Cardiac muscle cell (in vitro differentiated cells and primary cell): ENCODE measurements around the gene NRF1. TPM values are rescaled to one million over a fixed set of nuclear protein-coding genes. Genes with fewer than 3 reads are reported as not detected.

ENCODE experiments used
- DNase-seq, 2 donors: peaks; one replicate each; pipeline versions ENCODE4 v3.0.0 to v3.0.0-alpha.2; 2010 to 2017; ENCODE audit warnings: low read depth in 1 of 2, low spot score in 1 of 2
- H3K27ac ChIP-seq: fragments of 200-600 bp; sonication (generic); 2 replicates; pipeline ENCODE4 v1.5.1; 2016
- H3K27me3 ChIP-seq: fragments of 200-600 bp; sonication (generic); 2 replicates; pipeline ENCODE4 v1.6.0; 2016; ENCODE audit warnings: control low read depth
- H3K36me3 ChIP-seq: fragments of 200-600 bp; sonication (generic); 2 replicates; pipeline ENCODE4 v1.5.1; 2016; ENCODE audit warnings: control low read depth
- H3K4me1 ChIP-seq: fragments of 200-600 bp; sonication (generic); 2 replicates; pipeline ENCODE4 v1.8.1; 2017; ENCODE audit warnings: low read depth, mild to moderate bottlenecking, mixed run types
- H3K4me3 ChIP-seq: fragments of 200-600 bp; sonication (generic); 2 replicates; pipeline ENCODE4 v1.5.1; 2016; ENCODE audit warnings: mild to moderate bottlenecking
- H3K9me3 ChIP-seq: fragments of 200-600 bp; sonication (generic); 2 replicates; pipeline ENCODE4 v1.5.1; 2017; ENCODE audit warnings: low read depth, mild to moderate bottlenecking, control low read depth
- polyA plus RNA-seq: library from polyadenylated mRNA; unstranded; fragments of >200 nt; fragmentation: Nextera tagmentation; extraction: Ambion mirVana; gene quantifications from 2 replicates; pipeline ENCODE4 v1.2.1, GENCODE V29; 2016
- total RNA-seq: library from RNA; depleted of rRNA; stranded (reverse); fragments of >200 nt; gene quantifications from 2 replicates; pipeline ENCODE4 v1.2.3, GENCODE V29; 2016
- TF ChIP-seq, protein P1 (sequence below): IDR thresholded peaks from 2 replicates; pipeline ENCODE4 v1.5.1; 2012; ENCODE audit warnings: low read depth, mild to moderate bottlenecking, low read length

The NRF1 gene
- total and polyA plus RNA-seq, 2 experiments from 2014 or later = 9.3 to 12.3 TPM

DNA sequence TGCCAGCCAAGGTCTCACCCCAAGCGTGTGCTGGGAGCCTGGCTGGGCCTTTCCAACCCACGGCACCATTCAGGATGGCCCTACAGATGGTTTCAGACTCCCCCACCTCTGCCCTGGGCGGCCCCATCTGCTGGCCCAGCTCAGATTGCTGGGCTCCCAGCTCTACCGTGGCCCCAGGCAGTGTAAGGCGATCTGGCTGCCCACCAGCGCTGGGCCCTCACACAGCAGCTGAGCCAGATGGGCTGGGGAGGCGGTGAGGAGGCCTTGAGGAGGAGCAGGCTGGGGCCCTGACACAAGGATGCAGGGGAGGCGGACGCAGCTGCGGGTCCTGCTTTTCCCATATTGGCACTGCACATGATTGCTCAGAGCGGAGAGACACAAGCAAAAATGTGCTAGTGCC is 162.8 kb downstream of the NRF1 start:
- peaks cover 72% of the 10 kb centered on the region for H3K27me3 ChIP-seq
- no peaks in the 10 kb centered on the region for H3K9me3 ChIP-seq
- H3K4me3 ChIP-seq = no peak overlapping the region
- H3K36me3 ChIP-seq = no peaks in the 10 kb centered on the region
- DNase-seq = no peak
- H3K4me1 ChIP-seq = no peaks in the 10 kb centered on the region
- TF ChIP-seq, protein P1, sequence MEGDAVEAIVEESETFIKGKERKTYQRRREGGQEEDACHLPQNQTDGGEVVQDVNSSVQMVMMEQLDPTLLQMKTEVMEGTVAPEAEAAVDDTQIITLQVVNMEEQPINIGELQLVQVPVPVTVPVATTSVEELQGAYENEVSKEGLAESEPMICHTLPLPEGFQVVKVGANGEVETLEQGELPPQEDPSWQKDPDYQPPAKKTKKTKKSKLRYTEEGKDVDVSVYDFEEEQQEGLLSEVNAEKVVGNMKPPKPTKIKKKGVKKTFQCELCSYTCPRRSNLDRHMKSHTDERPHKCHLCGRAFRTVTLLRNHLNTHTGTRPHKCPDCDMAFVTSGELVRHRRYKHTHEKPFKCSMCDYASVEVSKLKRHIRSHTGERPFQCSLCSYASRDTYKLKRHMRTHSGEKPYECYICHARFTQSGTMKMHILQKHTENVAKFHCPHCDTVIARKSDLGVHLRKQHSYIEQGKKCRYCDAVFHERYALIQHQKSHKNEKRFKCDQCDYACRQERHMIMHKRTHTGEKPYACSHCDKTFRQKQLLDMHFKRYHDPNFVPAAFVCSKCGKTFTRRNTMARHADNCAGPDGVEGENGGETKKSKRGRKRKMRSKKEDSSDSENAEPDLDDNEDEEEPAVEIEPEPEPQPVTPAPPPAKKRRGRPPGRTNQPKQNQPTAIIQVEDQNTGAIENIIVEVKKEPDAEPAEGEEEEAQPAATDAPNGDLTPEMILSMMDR = no peak
- H3K27ac ChIP-seq = no peak overlapping the region

DNA sequence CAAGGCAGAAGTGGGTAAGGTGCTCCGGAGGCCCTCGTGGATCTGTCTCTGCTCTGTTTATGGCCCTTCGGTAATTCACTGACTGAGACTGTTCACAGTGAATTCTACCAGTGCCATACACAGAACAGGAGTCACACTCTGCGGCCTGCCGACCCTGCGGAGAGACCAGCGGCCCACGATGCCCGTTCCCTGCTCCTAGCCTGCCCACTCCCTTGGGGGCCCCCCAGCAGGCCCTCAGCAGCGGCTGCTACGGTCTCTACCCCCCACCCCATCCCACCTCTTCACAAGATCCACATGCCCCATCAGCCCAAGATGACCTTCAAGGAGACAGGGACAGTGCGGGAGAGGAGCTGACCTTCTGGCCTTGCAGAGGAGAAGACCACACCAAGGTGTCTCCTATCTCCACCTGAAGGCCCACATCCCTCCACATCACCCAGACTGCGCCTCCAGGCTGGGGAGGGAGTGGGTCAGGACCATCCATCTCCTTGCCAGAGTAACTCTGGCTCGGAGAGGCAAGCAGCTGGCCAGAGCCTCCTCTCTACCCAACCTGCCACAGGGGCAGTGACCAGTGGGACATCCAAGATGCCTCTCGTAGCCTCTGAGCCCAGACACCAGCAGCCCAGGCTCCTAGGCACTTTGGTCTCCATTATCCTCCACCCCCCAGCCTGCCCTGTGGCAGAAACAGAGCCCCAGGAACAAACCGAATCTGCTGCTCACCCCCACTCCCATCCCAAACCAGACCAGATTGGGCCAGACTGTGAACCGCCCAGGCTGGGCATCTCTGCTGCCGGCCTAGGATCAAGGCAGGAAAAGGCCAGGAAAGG is 163.6 kb downstream of the NRF1 start:
- Histone ChIP-seq H3K27ac (no peak overlapping the region), H3K4me3 (no peak overlapping the region), H3K36me3 (no peaks in the 10 kb centered on the region), H3K27me3 (peaks cover 80% of the 10 kb centered on the region), H3K9me3 (no peaks in the 10 kb centered on the region), H3K4me1 (no peaks in the 10 kb centered on the region)
- TF ChIP-seq, protein P1 = no peak
- no peak for DNase-seq

DNA sequence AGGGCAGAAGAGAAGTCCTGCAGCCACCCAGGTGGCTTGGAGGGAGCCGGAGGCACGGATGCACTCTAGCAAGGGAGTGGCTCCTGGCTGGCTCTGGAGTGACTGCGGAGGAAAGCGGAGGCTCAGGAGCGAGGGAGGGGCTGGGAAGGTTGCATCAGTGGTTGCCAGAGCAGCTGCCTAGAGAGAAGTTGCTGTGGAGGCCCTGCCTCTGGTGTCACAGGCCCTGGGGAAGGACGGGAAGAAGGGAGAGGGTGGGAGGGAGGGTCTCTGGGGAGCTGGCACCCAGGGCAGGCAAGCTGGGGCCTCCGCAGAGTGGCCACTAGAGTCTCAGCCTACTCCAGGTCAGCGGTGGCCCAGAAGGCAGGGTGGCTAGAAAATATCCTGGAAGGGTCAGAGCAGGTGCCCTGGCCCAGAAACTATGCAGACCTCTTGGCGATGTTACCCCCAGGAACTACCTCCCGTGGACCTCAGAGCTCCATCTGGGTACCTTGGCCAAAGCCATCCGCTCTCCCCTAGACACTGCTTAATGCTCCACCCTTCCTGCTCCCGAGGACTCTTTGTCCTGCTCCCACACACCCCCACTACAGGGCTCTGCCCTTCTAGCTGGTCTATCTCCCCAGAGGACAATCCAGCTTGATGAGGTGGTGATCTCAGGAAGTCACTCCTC is 164.3 kb downstream of the NRF1 start:
- H3K4me1 ChIP-seq = peaks cover 4% of the 10 kb centered on the region
- H3K36me3 ChIP-seq = no peaks in the 10 kb centered on the region
- H3K9me3 ChIP-seq = no peaks in the 10 kb centered on the region
- TF ChIP-seq, protein P1 = no peak
- DNase-seq = no peak
- H3K27ac ChIP-seq = no peak overlapping the region
- H3K27me3 ChIP-seq = peaks cover 87% of the 10 kb centered on the region
- no peak overlapping the region for H3K4me3 ChIP-seq

DNA sequence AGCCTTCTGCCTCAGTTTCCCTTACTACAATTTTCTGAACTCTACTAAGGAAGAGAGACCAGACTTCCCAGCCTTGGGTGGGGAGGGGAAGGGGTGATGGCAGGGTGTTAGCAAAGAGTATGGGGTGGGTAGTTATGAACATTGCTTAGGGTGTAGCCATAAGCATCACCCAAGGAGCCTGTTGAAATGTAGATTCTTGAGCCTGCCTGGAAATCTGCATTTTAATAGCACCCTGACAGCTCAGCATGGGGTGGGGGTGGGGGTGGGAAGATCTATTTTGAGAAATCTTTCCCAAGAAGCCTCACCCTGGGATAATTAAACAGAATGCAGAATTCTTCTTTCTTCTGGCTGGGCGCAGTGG is 164.8 kb downstream of the NRF1 start:
- no peak for DNase-seq
- H3K4me1 ChIP-seq = peaks cover 4% of the 10 kb centered on the region
- peaks cover 92% of the 10 kb centered on the region for H3K27me3 ChIP-seq
- no peak overlapping the region for H3K4me3 ChIP-seq
- TF ChIP-seq, protein P1 = no peak
- H3K27ac ChIP-seq = no peak overlapping the region
- H3K9me3 ChIP-seq = no peaks in the 10 kb centered on the region
- H3K36me3 ChIP-seq = no peaks in the 10 kb centered on the region

DNA sequence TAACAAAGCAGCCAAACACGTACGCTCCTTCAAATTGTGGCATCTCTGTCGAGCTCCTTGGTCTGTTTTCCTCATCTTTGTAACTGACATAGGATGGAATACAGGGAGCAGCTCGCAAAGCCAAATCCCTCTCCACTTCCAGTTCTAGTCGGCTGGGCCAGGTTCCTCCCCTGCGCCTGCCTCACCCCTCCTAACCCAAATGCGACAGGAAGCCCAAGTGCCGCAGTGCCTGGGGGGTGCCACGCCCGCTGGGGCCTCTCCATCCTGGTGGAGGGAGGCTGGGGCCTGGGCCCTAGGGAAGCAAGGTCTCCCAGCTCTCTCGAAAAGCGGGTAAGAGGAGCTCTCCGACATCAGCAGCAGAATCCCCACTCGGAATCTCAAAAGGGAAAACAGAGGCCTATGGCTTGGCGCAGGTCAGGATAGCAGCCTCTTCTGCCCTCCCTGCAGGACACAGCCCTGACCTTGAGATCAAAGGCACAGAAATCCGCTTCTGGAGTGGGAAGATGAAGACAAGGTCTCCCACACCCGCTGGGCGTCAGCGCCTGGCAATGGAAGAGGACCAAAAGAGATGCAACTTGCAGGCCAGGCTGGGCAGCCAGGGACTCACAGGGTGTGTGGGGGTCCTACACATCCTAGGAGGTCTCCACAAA is 165.8 kb downstream of the NRF1 start:
- Histone ChIP-seq H3K27me3 (peaks cover 99% of the 10 kb centered on the region), H3K4me1 (peaks cover 4% of the 10 kb centered on the region), H3K4me3 (no peak overlapping the region), H3K9me3 (no peaks in the 10 kb centered on the region), H3K27ac (no peak overlapping the region), H3K36me3 (no peaks in the 10 kb centered on the region)
- DNase-seq = no peak
- TF ChIP-seq, protein P1 = no peak
